Naive thymus-derived CD4-positive, alpha-beta T cell (primary cell): ENCODE data around the gene SYS1. TPM values are rescaled to one million over a fixed set of nuclear protein-coding genes. Genes with fewer than 3 reads are reported as not detected.
A peak's percentile ranks its signal among the peaks of the same experiment; 100 is the strongest.

ENCODE experiments used
- ATAC-seq: fragments of 150-1000 bp; cut with Tn5 transposase; 2 replicates; pipeline ENCODE4 v1.10.0; 2021; ENCODE audit warnings: mild to moderate bottlenecking, moderate library complexity
- CTCF ChIA-PET: fragments of 350-600 bp; sonication (Branson Sonifier 250); formaldehyde crosslinking; loops from one replicate; lab custom pipeline; 2021; ENCODE audit warnings: antibody characterized with exemption; lab: Charles Lee
- POLR2A ChIA-PET: fragments of 350-600 bp; sonication (Branson Sonifier 250); formaldehyde crosslinking; loops from one replicate; lab custom pipeline; 2021; ENCODE audit warnings: antibody characterized with exemption, inconsistent platforms; lab: Charles Lee
- DNase-seq, 9 donors: peaks; one replicate each; pipeline versions ENCODE4 v3.0.0 to v3.0.0-alpha.2; 2020 to 2022; ENCODE audit warnings: mixed read lengths in 1 of 9
- H3K27ac ChIP-seq: one replicate; pipeline ENCODE4 v1.7.0; 2013; ENCODE audit warnings: mild to moderate bottlenecking, low read depth, low read length, moderate library complexity
- H3K27me3 ChIP-seq, 2 donors: one replicate each; pipeline ENCODE4 v1.7.0; 2013; ENCODE audit warnings: low read length in 2 of 2, mild to moderate bottlenecking in 2 of 2, moderate library complexity in 2 of 2; ENCODE audit not compliant: control insufficient read depth in 2 of 2, insufficient read depth in 2 of 2
- H3K36me3 ChIP-seq, 3 experiments: 1 replicate in 2 of 3; 2 replicates in 1 of 3; pipeline ENCODE4 v1.7.0; 2013; ENCODE audit warnings: low read length in 3 of 3, mild to moderate bottlenecking in 3 of 3, moderate library complexity in 1 of 3; ENCODE audit not compliant: insufficient read depth in 3 of 3, control insufficient read depth in 2 of 3
- H3K4me1 ChIP-seq, 2 donors: one replicate each; pipeline ENCODE4 v1.7.0; 2013; ENCODE audit warnings: low read length in 2 of 2, mild to moderate bottlenecking in 2 of 2, moderate library complexity in 1 of 2; ENCODE audit not compliant: control insufficient read depth in 2 of 2, insufficient read depth in 2 of 2
- H3K4me3 ChIP-seq: 2 replicates; pipeline ENCODE4 v1.7.0; 2013; ENCODE audit warnings: mild to moderate bottlenecking, low read length
- H3K9me3 ChIP-seq, 3 experiments: 1 replicate in 2 of 3; 2 replicates in 1 of 3; pipeline ENCODE4 v1.7.0; 2013; ENCODE audit warnings: low read length in 3 of 3; ENCODE audit not compliant: control insufficient read depth in 2 of 3
- H3K27ac Mint-ChIP-seq, 9 donors: one replicate each; pipeline ENCODE4 v1.8.0; 2020 to 2022; ENCODE audit warnings: mixed read lengths in 9 of 9, mild to moderate bottlenecking in 8 of 9, moderate library complexity in 5 of 9, inconsistent platforms in 2 of 9
- H3K27me3 Mint-ChIP-seq, 5 donors: one replicate each; pipeline ENCODE4 v1.8.0; 2021 to 2022; ENCODE audit warnings: mixed read lengths in 5 of 5, mild to moderate bottlenecking in 1 of 5
- H3K36me3 Mint-ChIP-seq, 5 donors: one replicate each; pipeline ENCODE4 v1.8.0; 2020 to 2022; ENCODE audit warnings: mixed read lengths in 5 of 5, mild to moderate bottlenecking in 3 of 5, inconsistent platforms in 1 of 5
- H3K4me1 Mint-ChIP-seq, 7 donors: one replicate each; pipeline ENCODE4 v1.8.0; 2020 to 2022; ENCODE audit warnings: mixed read lengths in 7 of 7, mild to moderate bottlenecking in 3 of 7, inconsistent platforms in 1 of 7
- H3K4me3 Mint-ChIP-seq, 10 donors: one replicate each; pipeline ENCODE4 v1.8.0; 2020 to 2022; ENCODE audit warnings: mild to moderate bottlenecking in 10 of 10, mixed read lengths in 10 of 10, moderate library complexity in 6 of 10, inconsistent platforms in 2 of 10
- H3K9me3 Mint-ChIP-seq, 11 donors: one replicate each; pipeline ENCODE4 v1.8.0; 2020 to 2022; ENCODE audit warnings: mixed read lengths in 11 of 11, mild to moderate bottlenecking in 4 of 11, inconsistent platforms in 1 of 11, moderate library complexity in 1 of 11
- intact Hi-C, 2 donors: fragments of 100-400 bp; cut with micrococcal nuclease; formaldehyde crosslinking; loops; one replicate each; pipeline ENCODE4 v1.15.1; 2023
- polyA plus RNA-seq, 2 donors: library from polyadenylated mRNA; unstranded; fragments of 300-500 nt; fragmentation: Illumina TruSeq; gene quantifications; one replicate each; pipeline ENCODE4 v1.2.3, GENCODE V29; 2021
- total RNA-seq, 6 experiments: library from RNA in 5 of 6; stranded (reverse) in 5 of 6; gene quantifications; 1 replicate in 5 of 6; 2 replicates in 1 of 6; pipeline ENCODE4 v1.2.3 and lab custom pipeline; 2021 to 2026

SYS1 gene
- total and polyA plus RNA-seq, 7 experiments from 2014 or later = 23.9 to 111 (median 62.0) TPM

DNA sequence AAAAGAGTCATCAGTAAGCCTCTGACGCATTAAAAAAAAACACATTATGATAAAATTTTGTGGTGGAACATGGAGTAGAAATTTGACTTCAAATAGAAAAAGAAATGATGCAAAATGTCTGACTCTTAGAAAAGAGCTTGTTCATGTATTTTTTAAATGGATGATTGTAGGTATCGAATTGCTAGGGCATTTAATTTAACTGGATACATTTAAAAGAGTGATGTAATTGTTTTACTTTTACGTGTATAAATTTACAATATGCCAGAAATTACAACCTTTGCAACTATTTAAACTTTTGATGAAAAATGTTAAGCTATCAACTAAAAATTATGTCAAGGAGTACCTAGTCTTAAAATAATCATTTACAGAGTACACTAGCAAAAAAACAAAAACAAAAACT is 10.2 kb upstream of the SYS1 start:
- H3K4me1 Mint-ChIP-seq = peaks cover 0 to 52% (median under 1%) of the 10 kb centered on the region in 7 donors
- intact Hi-C loops = no loop called here
- ChIA-PET CTCF (no interaction called here), POLR2A (interaction anchor here (1.7 kb wide), 1 partner anchor 10 kb away, joined by 4 read pairs; the partner anchor contains the start of gene SYS1)
- Histone ChIP-seq H3K9me3 (no peaks in the 10 kb centered on the region), H3K4me1 (peaks cover 1% of the 10 kb centered on the region in 2 donors), H3K27me3 (no peaks in the 10 kb centered on the region), H3K27ac (no peak overlapping the region), H3K36me3 (no peaks in the 10 kb centered on the region), H3K4me3 (no peak overlapping the region)
- DNase-seq (no peak), ATAC-seq (no peak)
- H3K27me3 Mint-ChIP-seq = no peaks in the 10 kb centered on the region
- no peak overlapping the region for H3K4me3 Mint-ChIP-seq
- no peak overlapping the region for H3K27ac Mint-ChIP-seq
- H3K9me3 Mint-ChIP-seq = no peaks in the 10 kb centered on the region
- no peaks in the 10 kb centered on the region for H3K36me3 Mint-ChIP-seq

DNA sequence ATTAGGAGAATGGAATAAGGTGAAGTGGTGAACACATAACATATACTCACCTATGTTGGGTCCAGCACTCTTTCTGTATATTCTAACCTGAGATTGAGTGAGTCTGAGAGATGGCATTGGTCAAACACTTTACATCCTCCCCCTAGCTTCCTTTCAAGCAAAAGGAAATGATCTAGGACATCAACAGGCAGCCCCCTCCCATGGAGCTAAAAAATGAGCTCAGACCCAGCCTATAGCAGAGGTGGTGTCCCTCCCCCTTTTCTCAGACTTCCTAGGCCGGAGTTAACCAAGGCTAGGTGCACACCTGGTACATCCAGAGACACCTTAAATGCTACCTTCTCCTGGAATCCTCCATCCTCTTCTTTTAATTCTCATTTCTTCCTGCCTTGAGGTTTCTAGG is 9.2 kb upstream of the SYS1 start:
- Mint-ChIP-seq H3K4me1 (peaks cover 0 to 60% (median 0%) of the 10 kb centered on the region in 7 donors), H3K4me3 (no peak overlapping the region), H3K36me3 (no peaks in the 10 kb centered on the region), H3K9me3 (no peaks in the 10 kb centered on the region), H3K27me3 (no peaks in the 10 kb centered on the region), H3K27ac (peak overlapping the region in 1 of 9 donors; percentile 92)
- CTCF ChIA-PET = no interaction called here
- H3K4me1 ChIP-seq = no peaks in the 10 kb centered on the region
- H3K27me3 ChIP-seq = no peaks in the 10 kb centered on the region
- DNase-seq (no peak), ATAC-seq (no peak)
- no peak overlapping the region for H3K4me3 ChIP-seq
- H3K36me3 ChIP-seq = no peaks in the 10 kb centered on the region
- no peaks in the 10 kb centered on the region for H3K9me3 ChIP-seq
- H3K27ac ChIP-seq = no peak overlapping the region
- POLR2A ChIA-PET = interaction anchor here (1.0 kb wide), 1 partner anchor 20 kb away, joined by 3 read pairs; no protein-coding TSS in a partner anchor
- intact Hi-C loops = no loop called here

- ATAC-seq (no peak), DNase-seq (no peak)
- CTCF ChIA-PET = interaction anchor here (1.0 to 1.7 kb wide), 2 partner anchors 19 to 95 kb away, joined by 3 to 4 read pairs; no protein-coding TSS in a partner anchor
- no peaks in the 10 kb centered on the region for H3K27me3 ChIP-seq
- no peaks in the 10 kb centered on the region for H3K36me3 ChIP-seq
- intact Hi-C loops = no loop called here
- H3K4me1 ChIP-seq = no peaks in the 10 kb centered on the region
- Mint-ChIP-seq H3K27me3 (no peaks in the 10 kb centered on the region), H3K9me3 (no peaks in the 10 kb centered on the region), H3K36me3 (no peaks in the 10 kb centered on the region), H3K4me1 (peaks cover 0 to 64% (median 0%) of the 10 kb centered on the region in 7 donors), H3K27ac (peak overlapping the region in 1 of 9 donors; percentile 92), H3K4me3 (peak overlapping the region in 1 of 10 donors; percentile 82)
- POLR2A ChIA-PET = interaction anchor here (1.0 kb wide), 1 partner anchor 19 kb away, joined by 3 read pairs; no protein-coding TSS in a partner anchor
- H3K27ac ChIP-seq = no peak overlapping the region
- H3K9me3 ChIP-seq = no peaks in the 10 kb centered on the region
- no peak overlapping the region for H3K4me3 ChIP-seq
Measured at GRCh38 chr20:45354423-45355208, 8.3 kb upstream of the SYS1 start.

- Mint-ChIP-seq H3K4me1 (peaks cover 0 to 57% (median 0%) of the 10 kb centered on the region in 7 donors), H3K27me3 (no peaks in the 10 kb centered on the region), H3K4me3 (peak overlapping the region in 1 of 10 donors; percentile 82), H3K27ac (peak overlapping the region in 1 of 9 donors; percentile 92), H3K36me3 (no peaks in the 10 kb centered on the region), H3K9me3 (no peaks in the 10 kb centered on the region)
- Histone ChIP-seq H3K9me3 (no peaks in the 10 kb centered on the region), H3K36me3 (no peaks in the 10 kb centered on the region), H3K4me3 (no peak overlapping the region), H3K4me1 (no peaks in the 10 kb centered on the region), H3K27me3 (no peaks in the 10 kb centered on the region), H3K27ac (no peak overlapping the region)
- no peak for ATAC-seq
- intact Hi-C loops = no loop called here
- CTCF ChIA-PET = interaction anchor here (1.0 to 1.7 kb wide), 2 partner anchors 18 to 95 kb away, joined by 3 to 4 read pairs; no protein-coding TSS in a partner anchor
- POLR2A ChIA-PET = no interaction called here
- DNase-seq = no peak
Measured at GRCh38 chr20:45355209-45356084, 7.5 kb upstream of the SYS1 start.

- ATAC-seq = no peak
- intact Hi-C loops = no loop called here
- ChIA-PET POLR2A (interaction anchor here (1.5 kb wide), 1 partner anchor 79 kb away, joined by 11 read pairs; no protein-coding TSS in a partner anchor), CTCF (interaction anchor here (0.6 to 9.2 kb wide), 5 partner anchors 15 to 495 kb away, joined by 3 to 146 read pairs (median 3); no protein-coding TSS in a partner anchor)
- H3K9me3 ChIP-seq = no peaks in the 10 kb centered on the region
- H3K27me3 Mint-ChIP-seq = peaks cover 0 to 2% (median 0%) of the 10 kb centered on the region in 5 donors
- H3K27ac Mint-ChIP-seq = peak overlapping the region in 1 of 9 donors; percentile 34
- peaks cover 0 to 62% (median 8%) of the 10 kb centered on the region in 7 donors for H3K4me1 Mint-ChIP-seq
- DNase-seq = no peak
- H3K4me3 ChIP-seq = no peak overlapping the region
- no peak overlapping the region for H3K27ac ChIP-seq
- no peak overlapping the region for H3K4me3 Mint-ChIP-seq
- H3K4me1 ChIP-seq = no peaks in the 10 kb centered on the region
- peaks cover 0 to 4% (median 0%) of the 10 kb centered on the region in 11 donors for H3K9me3 Mint-ChIP-seq
- no peaks in the 10 kb centered on the region for H3K36me3 Mint-ChIP-seq
- peaks cover 0 to 5% (median 0%) of the 10 kb centered on the region in 3 experiments for H3K36me3 ChIP-seq
- no peaks in the 10 kb centered on the region for H3K27me3 ChIP-seq
Measured at GRCh38 chr20:45358282-45359068, 4.5 kb upstream of the SYS1 start.
